HepG2 (cell line): ENCODE measurements around the gene TMCC1. TPM values are rescaled to one million over a fixed set of nuclear protein-coding genes. Genes with fewer than 3 reads are reported as not detected.
A peak's percentile ranks its signal among the peaks of the same experiment; 100 is the strongest.

Experiments
- ATF7 ChIP-seq, 2 experiments: fragments of 450-650 bp in 1 of 2; sonication (generic) in 1 of 2; formaldehyde crosslinking in 1 of 2; IDR thresholded peaks; 2 replicates each; pipeline versions ENCODE4 v1.4.0 to v1.6.1; 2016 to 2020; ENCODE audit warnings: antibody characterized with exemption in 1 of 2, mild to moderate bottlenecking in 1 of 2, missing genetic modification reagents in 1 of 2
- ETV5 ChIP-seq: IDR thresholded peaks from 2 replicates; pipeline ENCODE4 v1.6.1; 2018; ENCODE audit warnings: missing biosample characterization, missing genetic modification reagents, inconsistent platforms, borderline replicate concordance
- FOXC1 ChIP-seq: sonication (generic); formaldehyde crosslinking; IDR thresholded peaks from 2 replicates; pipeline ENCODE4 v1.8.0; 2022; ENCODE audit warnings: mild to moderate bottlenecking, missing genetic modification reagents, borderline replicate concordance
- HOXD1 ChIP-seq: sonication (generic); formaldehyde crosslinking; IDR thresholded peaks from 2 replicates; pipeline ENCODE4 v1.5.0; 2020; ENCODE audit warnings: missing genetic modification reagents
- RORA ChIP-seq: sonication (generic); formaldehyde crosslinking; IDR thresholded peaks from 2 replicates; pipeline ENCODE4 v1.5.0; 2020; ENCODE audit warnings: mild to moderate bottlenecking, missing genetic modification reagents, moderate library complexity
- SAFB2 ChIP-seq: sonication (generic); formaldehyde crosslinking; IDR thresholded peaks from 2 replicates; pipeline ENCODE4 v1.5.1; 2020; ENCODE audit warnings: missing genetic modification reagents, low read depth, mild to moderate bottlenecking, borderline replicate concordance
- SALL1 ChIP-seq: sonication (generic); formaldehyde crosslinking; IDR thresholded peaks from 2 replicates; pipeline ENCODE4 v1.8.0; 2022; ENCODE audit warnings: mild to moderate bottlenecking, missing genetic modification reagents
- SAP130 ChIP-seq: IDR thresholded peaks from 2 replicates; pipeline ENCODE4 v1.6.1; 2016; ENCODE audit warnings: low read depth
- SPEN ChIP-seq: sonication (generic); formaldehyde crosslinking; IDR thresholded peaks from 2 replicates; pipeline ENCODE4 v1.5.1; 2020; ENCODE audit warnings: low read depth, mild to moderate bottlenecking, missing genetic modification reagents
- ZNF510 ChIP-seq: sonication (generic); formaldehyde crosslinking; IDR thresholded peaks from 2 replicates; pipeline ENCODE4 v1.4.0; 2020; ENCODE audit warnings: low read depth, mild to moderate bottlenecking, missing genetic modification reagents
- ZNF569 ChIP-seq: sonication (generic); formaldehyde crosslinking; IDR thresholded peaks from 2 replicates; pipeline ENCODE4 v1.5.0; 2020; ENCODE audit warnings: mild to moderate bottlenecking, missing genetic modification reagents, moderate library complexity, borderline replicate concordance
- polyA plus RNA-seq, 8 experiments: library from polyadenylated mRNA; depleted of rRNA in 3 of 8; stranded (reverse) in 7 of 8; unstranded in 1 of 8; fragments of >200 nt; fragmentation: Illumina TruSeq in 4 of 8; extraction: Trizol in 4 of 8; gene quantifications; 2 replicates each; pipeline versions ENCODE4 v1.2.1 to v1.2.3, GENCODE V29; 2011 to 2016; ENCODE audit warnings: low read depth in 4 of 8, missing spikeins in 1 of 8, mixed read lengths in 1 of 8; ENCODE audit not compliant: insufficient read depth in 1 of 8
- total RNA-seq, 5 experiments: library from RNA; depleted of rRNA; stranded (reverse); fragments of >200 nt; fragmentation: Illumina TruSeq; extraction: Trizol; gene quantifications; 2 replicates each; pipeline ENCODE4 v1.2.3, GENCODE V29; 2016; ENCODE audit warnings: low read depth in 1 of 5
- TF ChIP-seq, protein P1 (sequence below), 2 experiments: sonication (generic) in 1 of 2; formaldehyde crosslinking in 1 of 2; IDR thresholded peaks; 2 replicates each; pipeline versions ENCODE4 v1.4.0 to v1.6.1; 2018 to 2020; ENCODE audit warnings: missing genetic modification reagents in 2 of 2, borderline replicate concordance in 1 of 2, low read depth in 1 of 2, mild to moderate bottlenecking in 1 of 2, missing biosample characterization in 1 of 2
- TF ChIP-seq, protein P2 (sequence below): IDR thresholded peaks from 2 replicates; pipeline ENCODE4 v1.6.1; 2018; ENCODE audit warnings: missing genetic modification reagents
- TF ChIP-seq, protein P3 (sequence below), 2 experiments: sonication (generic) in 1 of 2; formaldehyde crosslinking in 1 of 2; IDR thresholded peaks; 2 replicates each; pipeline versions ENCODE4 v1.4.0 to v1.6.1; 2016 to 2020; ENCODE audit warnings: borderline replicate concordance in 1 of 2, low read depth in 1 of 2, mild to moderate bottlenecking in 1 of 2, missing genetic modification reagents in 1 of 2
- TF ChIP-seq, protein P4 (sequence below): sonication (generic); formaldehyde crosslinking; IDR thresholded peaks from 2 replicates; pipeline ENCODE4 v1.8.0; 2022; ENCODE audit warnings: mild to moderate bottlenecking, missing genetic modification reagents, moderate library complexity
- TF ChIP-seq, protein P5 (sequence below): sonication (generic); formaldehyde crosslinking; IDR thresholded peaks from 2 replicates; pipeline ENCODE4 v1.5.1; 2020; ENCODE audit warnings: missing genetic modification reagents, mild to moderate bottlenecking, borderline replicate concordance

The TMCC1 gene
- total and polyA plus RNA-seq, 2 of the 13 experiments (the other 11 are each of a cell fraction or from before 2014, with no cell fraction given): 12.1 to 264 TPM

DNA sequence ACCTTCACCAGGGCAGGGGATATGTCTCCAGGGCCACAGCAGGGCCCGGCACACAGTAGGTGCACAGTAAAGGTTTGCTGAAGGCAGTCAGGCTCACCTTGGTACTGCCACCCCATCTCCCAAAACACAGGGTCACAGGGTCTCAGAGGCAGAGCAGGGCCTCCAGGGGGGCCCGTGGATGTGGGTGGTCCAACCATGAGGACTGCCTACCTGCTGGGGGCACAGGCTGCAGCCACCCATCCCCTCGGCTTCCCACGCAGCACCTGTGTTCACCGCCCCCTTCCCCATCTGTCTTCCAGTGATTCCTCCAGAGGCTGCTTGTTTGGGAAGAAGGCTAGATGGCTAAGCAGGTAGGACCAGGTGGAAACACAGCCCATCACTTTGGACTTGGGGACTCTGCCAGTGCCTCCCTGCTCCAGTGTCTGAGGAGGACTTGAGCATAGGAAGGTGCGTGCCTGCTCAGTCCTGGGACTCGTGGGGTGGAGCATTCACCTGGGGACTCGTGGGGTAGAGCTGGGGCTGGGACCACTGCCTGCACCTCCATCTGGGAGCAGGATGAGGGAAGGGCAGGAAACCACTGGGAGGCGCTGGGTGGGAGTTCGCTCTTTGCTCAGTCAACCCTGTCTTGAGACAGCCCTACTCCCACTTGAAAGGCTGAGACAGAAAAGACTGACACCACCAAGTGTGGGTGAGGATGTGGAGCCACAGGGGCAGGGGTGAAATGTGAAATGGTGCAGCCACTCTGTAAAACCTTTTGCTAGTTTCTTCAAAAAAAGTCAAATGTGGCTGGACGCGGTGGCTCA lies 268.2 kb downstream of the TMCC1 start (continued):
- TF ChIP-seq FOXC1 (peak; percentile 59; the same call in 1 of the 2 replicates), ETV5 (CRISPR knock-in tag) (peak; percentile 9; the same call in 1 of the 2 replicates), ZNF569 (CRISPR knock-in tag) (no peak), SAFB2 (CRISPR knock-in tag) (0 out of 2 replicates have a peak, but pooled peaks have one; percentile 21), SAP130 (CRISPR knock-in tag) (no peak; the same call in 1 of the 2 replicates), SALL1 (0 out of 2 replicates have a peak, but pooled peaks have one; percentile 17), ATF7 (IDR thresholded peaks at IDR 0.05) (no peak), ATF7 (CRISPR knock-in tag; IDR thresholded peaks at IDR 0.05) (no peak), SPEN (CRISPR knock-in tag) (0 out of 2 replicates have a peak, but pooled peaks have one; percentile 15), ZNF510 (0 out of 2 replicates have a peak, but pooled peaks have one; percentile 45), RORA (CRISPR knock-in tag) (no peak), HOXD1 (CRISPR knock-in tag) (no peak)
- TF ChIP-seq, protein P1, sequence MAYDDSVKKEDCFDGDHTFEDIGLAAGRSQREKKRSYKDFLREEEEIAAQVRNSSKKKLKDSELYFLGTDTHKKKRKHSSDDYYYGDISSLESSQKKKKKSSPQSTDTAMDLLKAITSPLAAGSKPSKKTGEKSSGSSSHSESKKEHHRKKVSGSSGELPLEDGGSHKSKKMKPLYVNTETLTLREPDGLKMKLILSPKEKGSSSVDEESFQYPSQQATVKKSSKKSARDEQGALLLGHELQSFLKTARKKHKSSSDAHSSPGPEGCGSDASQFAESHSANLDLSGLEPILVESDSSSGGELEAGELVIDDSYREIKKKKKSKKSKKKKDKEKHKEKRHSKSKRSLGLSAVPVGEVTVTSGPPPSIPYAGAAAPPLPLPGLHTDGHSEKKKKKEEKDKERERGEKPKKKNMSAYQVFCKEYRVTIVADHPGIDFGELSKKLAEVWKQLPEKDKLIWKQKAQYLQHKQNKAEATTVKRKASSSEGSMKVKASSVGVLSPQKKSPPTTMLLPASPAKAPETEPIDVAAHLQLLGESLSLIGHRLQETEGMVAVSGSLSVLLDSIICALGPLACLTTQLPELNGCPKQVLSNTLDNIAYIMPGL (CRISPR knock-in tag; IDR thresholded peaks at IDR 0.05; ENCODE audit: borderline replicate concordance in 1 of 2, low read depth in 1 of 2): 0 out of 4 replicates have a peak, but pooled peaks of 1 of the 2 experiments have one; percentile 44
- TF ChIP-seq, protein P2, sequence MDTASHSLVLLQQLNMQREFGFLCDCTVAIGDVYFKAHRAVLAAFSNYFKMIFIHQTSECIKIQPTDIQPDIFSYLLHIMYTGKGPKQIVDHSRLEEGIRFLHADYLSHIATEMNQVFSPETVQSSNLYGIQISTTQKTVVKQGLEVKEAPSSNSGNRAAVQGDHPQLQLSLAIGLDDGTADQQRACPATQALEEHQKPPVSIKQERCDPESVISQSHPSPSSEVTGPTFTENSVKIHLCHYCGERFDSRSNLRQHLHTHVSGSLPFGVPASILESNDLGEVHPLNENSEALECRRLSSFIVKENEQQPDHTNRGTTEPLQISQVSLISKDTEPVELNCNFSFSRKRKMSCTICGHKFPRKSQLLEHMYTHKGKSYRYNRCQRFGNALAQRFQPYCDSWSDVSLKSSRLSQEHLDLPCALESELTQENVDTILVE (CRISPR knock-in tag): peak; percentile 11; the same call in 1 of the 2 replicates
- TF ChIP-seq, protein P3, sequence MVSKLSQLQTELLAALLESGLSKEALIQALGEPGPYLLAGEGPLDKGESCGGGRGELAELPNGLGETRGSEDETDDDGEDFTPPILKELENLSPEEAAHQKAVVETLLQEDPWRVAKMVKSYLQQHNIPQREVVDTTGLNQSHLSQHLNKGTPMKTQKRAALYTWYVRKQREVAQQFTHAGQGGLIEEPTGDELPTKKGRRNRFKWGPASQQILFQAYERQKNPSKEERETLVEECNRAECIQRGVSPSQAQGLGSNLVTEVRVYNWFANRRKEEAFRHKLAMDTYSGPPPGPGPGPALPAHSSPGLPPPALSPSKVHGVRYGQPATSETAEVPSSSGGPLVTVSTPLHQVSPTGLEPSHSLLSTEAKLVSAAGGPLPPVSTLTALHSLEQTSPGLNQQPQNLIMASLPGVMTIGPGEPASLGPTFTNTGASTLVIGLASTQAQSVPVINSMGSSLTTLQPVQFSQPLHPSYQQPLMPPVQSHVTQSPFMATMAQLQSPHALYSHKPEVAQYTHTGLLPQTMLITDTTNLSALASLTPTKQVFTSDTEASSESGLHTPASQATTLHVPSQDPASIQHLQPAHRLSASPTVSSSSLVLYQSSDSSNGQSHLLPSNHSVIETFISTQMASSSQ (IDR thresholded peaks at IDR 0.05; ENCODE audit: low read depth): no peak
- TF ChIP-seq, protein P3 (CRISPR knock-in tag; IDR thresholded peaks at IDR 0.05; ENCODE audit: borderline replicate concordance): no peak
- TF ChIP-seq, protein P4, sequence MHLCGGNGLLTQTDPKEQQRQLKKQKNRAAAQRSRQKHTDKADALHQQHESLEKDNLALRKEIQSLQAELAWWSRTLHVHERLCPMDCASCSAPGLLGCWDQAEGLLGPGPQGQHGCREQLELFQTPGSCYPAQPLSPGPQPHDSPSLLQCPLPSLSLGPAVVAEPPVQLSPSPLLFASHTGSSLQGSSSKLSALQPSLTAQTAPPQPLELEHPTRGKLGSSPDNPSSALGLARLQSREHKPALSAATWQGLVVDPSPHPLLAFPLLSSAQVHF (CRISPR knock-in tag): no peak
- TF ChIP-seq, protein P5, sequence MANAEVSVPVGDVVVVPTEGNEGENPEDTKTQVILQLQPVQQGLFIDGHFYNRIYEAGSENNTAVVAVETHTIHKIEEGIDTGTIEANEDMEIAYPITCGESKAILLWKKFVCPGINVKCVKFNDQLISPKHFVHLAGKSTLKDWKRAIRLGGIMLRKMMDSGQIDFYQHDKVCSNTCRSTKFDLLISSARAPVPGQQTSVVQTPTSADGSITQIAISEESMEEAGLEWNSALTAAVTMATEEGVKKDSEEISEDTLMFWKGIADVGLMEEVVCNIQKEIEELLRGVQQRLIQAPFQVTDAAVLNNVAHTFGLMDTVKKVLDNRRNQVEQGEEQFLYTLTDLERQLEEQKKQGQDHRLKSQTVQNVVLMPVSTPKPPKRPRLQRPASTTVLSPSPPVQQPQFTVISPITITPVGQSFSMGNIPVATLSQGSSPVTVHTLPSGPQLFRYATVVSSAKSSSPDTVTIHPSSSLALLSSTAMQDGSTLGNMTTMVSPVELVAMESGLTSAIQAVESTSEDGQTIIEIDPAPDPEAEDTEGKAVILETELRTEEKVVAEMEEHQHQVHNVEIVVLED (CRISPR knock-in tag): no peak
